HepG2 (cell line): ENCODE measurements around the gene TRIO. TPM values are rescaled to one million over a fixed set of nuclear protein-coding genes. Genes with fewer than 3 reads are reported as not detected.

ENCODE experiments used
- CERS6 ChIP-seq: sonication (generic); formaldehyde crosslinking; IDR thresholded peaks from 2 replicates; pipeline ENCODE4 v1.5.0; 2020; ENCODE audit warnings: missing genetic modification reagents
- FOXP4 ChIP-seq: sonication (generic); formaldehyde crosslinking; IDR thresholded peaks from 2 replicates; pipeline ENCODE4 v1.4.0; 2020; ENCODE audit warnings: missing genetic modification reagents
- GATA4 ChIP-seq: sonication (generic); IDR thresholded peaks from 2 replicates; pipeline ENCODE4 v1.6.1; 2016; ENCODE audit warnings: antibody characterized with exemption, low read depth, borderline replicate concordance
- KDM2A ChIP-seq: sonication (generic); formaldehyde crosslinking; IDR thresholded peaks from 2 replicates; pipeline ENCODE4 v1.4.0; 2020; ENCODE audit warnings: low read depth, missing genetic modification reagents, borderline replicate concordance
- ZNF142 ChIP-seq: sonication (generic); formaldehyde crosslinking; IDR thresholded peaks from 2 replicates; pipeline ENCODE4 v1.4.0; 2020; ENCODE audit warnings: missing genetic modification reagents
- ZNF260 ChIP-seq: sonication (generic); formaldehyde crosslinking; IDR thresholded peaks from 2 replicates; pipeline ENCODE4 v1.4.0; 2020; ENCODE audit warnings: missing genetic modification reagents, low read depth, mild to moderate bottlenecking, borderline replicate concordance
- polyA plus RNA-seq, 8 experiments: library from polyadenylated mRNA; depleted of rRNA in 3 of 8; stranded (reverse) in 7 of 8; unstranded in 1 of 8; fragments of >200 nt; fragmentation: Illumina TruSeq in 4 of 8; extraction: Trizol in 4 of 8; gene quantifications; 2 replicates each; pipeline versions ENCODE4 v1.2.1 to v1.2.3, GENCODE V29; 2011 to 2016; ENCODE audit warnings: low read depth in 4 of 8, missing spikeins in 1 of 8, mixed read lengths in 1 of 8; ENCODE audit not compliant: insufficient read depth in 1 of 8
- total RNA-seq, 5 experiments: library from RNA; depleted of rRNA; stranded (reverse); fragments of >200 nt; fragmentation: Illumina TruSeq; extraction: Trizol; gene quantifications; 2 replicates each; pipeline ENCODE4 v1.2.3, GENCODE V29; 2016; ENCODE audit warnings: low read depth in 1 of 5

TRIO gene
- total and polyA plus RNA-seq, 2 of the 13 experiments (the other 11 are each of a cell fraction or from before 2014, with no cell fraction given): 45.2 to 45.9 TPM

- no peak for TF ChIP-seq ZNF142
- no peak for TF ChIP-seq CERS6 (CRISPR knock-in tag)
- TF ChIP-seq FOXP4 (CRISPR knock-in tag): no peak
- no peak for TF ChIP-seq ZNF260
- TF ChIP-seq KDM2A: no peak
- TF ChIP-seq GATA4: no peak
Measured at GRCh38 chr5:14386884-14387624, 243.9 kb downstream of the TRIO start (continued).
